HEK293 (cell line): ENCODE measurements around the gene SAMD11.

Source experiments
- EGR2 ChIP-seq: fragments of 450-650 bp; formaldehyde crosslinking; IDR thresholded peaks from 2 replicates; pipeline ENCODE4 v1.5.1; 2016; ENCODE audit warnings: low read depth, missing biosample characterization, missing genetic modification characterization
- FEZF1 ChIP-seq: fragments of 450-650 bp; formaldehyde crosslinking; IDR thresholded peaks from 2 replicates; pipeline ENCODE4 v1.5.1; 2016; ENCODE audit warnings: missing biosample characterization, missing genetic modification characterization
- KLF10 ChIP-seq: fragments of 450-650 bp; IDR thresholded peaks from 2 replicates; pipeline ENCODE4 v1.5.1; 2018; ENCODE audit warnings: missing biosample characterization, mild to moderate bottlenecking, missing genetic modification characterization
- KLF8 ChIP-seq: fragments of 450-650 bp; formaldehyde crosslinking; IDR thresholded peaks from 2 replicates; pipeline ENCODE4 v1.5.1; 2016; ENCODE audit warnings: missing biosample characterization, missing genetic modification characterization
- MYNN ChIP-seq: fragments of 450-650 bp; formaldehyde crosslinking; IDR thresholded peaks from 2 replicates; pipeline ENCODE4 v1.5.1; 2016; ENCODE audit warnings: missing biosample characterization, missing genetic modification characterization, borderline replicate concordance
- OSR2 ChIP-seq: fragments of 450-650 bp; formaldehyde crosslinking; IDR thresholded peaks from 2 replicates; pipeline ENCODE4 v1.5.1; 2016; ENCODE audit warnings: missing biosample characterization, missing genetic modification characterization
- PRDM4 ChIP-seq: fragments of 450-650 bp; formaldehyde crosslinking; IDR thresholded peaks from 2 replicates; pipeline ENCODE4 v1.5.1; 2017; ENCODE audit warnings: missing biosample characterization, missing genetic modification characterization
- SALL2 ChIP-seq: fragments of 450-650 bp; formaldehyde crosslinking; IDR thresholded peaks from 2 replicates; pipeline ENCODE4 v1.5.0; 2017; ENCODE audit warnings: missing biosample characterization, mild to moderate bottlenecking, missing genetic modification characterization, borderline replicate concordance
- YY2 ChIP-seq: fragments of 450-650 bp; formaldehyde crosslinking; IDR thresholded peaks from 2 replicates; pipeline ENCODE4 v1.5.1; 2016; ENCODE audit warnings: missing biosample characterization, missing genetic modification characterization
- ZFP37 ChIP-seq: fragments of 450-650 bp; formaldehyde crosslinking; IDR thresholded peaks from 2 replicates; pipeline ENCODE4 v1.5.1; 2016; ENCODE audit warnings: missing biosample characterization, missing genetic modification characterization
- ZNF114 ChIP-seq: fragments of 450-650 bp; formaldehyde crosslinking; IDR thresholded peaks from 2 replicates; pipeline ENCODE4 v1.5.0; 2017; ENCODE audit warnings: missing biosample characterization, missing genetic modification characterization
- ZNF148 ChIP-seq: fragments of 450-650 bp; formaldehyde crosslinking; IDR thresholded peaks from 2 replicates; pipeline ENCODE4 v1.5.0; 2017; ENCODE audit warnings: missing biosample characterization, missing genetic modification characterization, borderline replicate concordance
- ZNF302 ChIP-seq: fragments of 450-650 bp; formaldehyde crosslinking; IDR thresholded peaks from 2 replicates; pipeline ENCODE4 v1.5.1; 2016; ENCODE audit warnings: missing biosample characterization, missing genetic modification characterization, low read depth
- ZNF394 ChIP-seq: fragments of 450-650 bp; formaldehyde crosslinking; IDR thresholded peaks from 2 replicates; pipeline ENCODE4 v1.5.1; 2016; ENCODE audit warnings: missing biosample characterization, missing genetic modification characterization, mild to moderate bottlenecking, moderate library complexity, borderline replicate concordance
- ZNF426 ChIP-seq: fragments of 450-650 bp; formaldehyde crosslinking; IDR thresholded peaks from 2 replicates; pipeline ENCODE4 v1.5.1; 2017; ENCODE audit warnings: missing biosample characterization, missing genetic modification characterization, mild to moderate bottlenecking, inconsistent platforms, moderate library complexity
- ZNF501 ChIP-seq: fragments of 450-650 bp; formaldehyde crosslinking; IDR thresholded peaks from 2 replicates; pipeline ENCODE4 v1.5.1; 2016; ENCODE audit warnings: missing biosample characterization, missing genetic modification characterization
- ZNF530 ChIP-seq: fragments of 450-650 bp; formaldehyde crosslinking; IDR thresholded peaks from 2 replicates; pipeline ENCODE4 v1.5.1; 2016; ENCODE audit warnings: low read depth, missing biosample characterization, missing genetic modification characterization
- ZNF560 ChIP-seq: fragments of 450-650 bp; formaldehyde crosslinking; IDR thresholded peaks from 2 replicates; pipeline ENCODE4 v1.5.1; 2017; ENCODE audit warnings: missing biosample characterization, missing genetic modification characterization, borderline replicate concordance
- ZNF580 ChIP-seq: fragments of 450-650 bp; formaldehyde crosslinking; IDR thresholded peaks from 2 replicates; pipeline ENCODE4 v1.5.1; 2016; ENCODE audit warnings: missing biosample characterization, missing genetic modification characterization
- ZNF785 ChIP-seq: fragments of 450-650 bp; formaldehyde crosslinking; IDR thresholded peaks from 2 replicates; pipeline ENCODE4 v1.5.1; 2016; ENCODE audit warnings: missing biosample characterization, missing genetic modification characterization
- ZNF791 ChIP-seq: fragments of 450-650 bp; formaldehyde crosslinking; IDR thresholded peaks from 2 replicates; pipeline ENCODE4 v1.5.1; 2016; ENCODE audit warnings: missing biosample characterization, missing genetic modification characterization
- ZSCAN23 ChIP-seq: fragments of 450-650 bp; formaldehyde crosslinking; IDR thresholded peaks from 2 replicates; pipeline ENCODE4 v1.5.1; 2016; ENCODE audit warnings: missing biosample characterization, missing genetic modification characterization
- TF ChIP-seq, protein P1 (sequence below): fragments of 450-650 bp; IDR thresholded peaks from 2 replicates; pipeline ENCODE4 v1.5.1; 2018; ENCODE audit warnings: missing biosample characterization, mild to moderate bottlenecking, missing genetic modification characterization
- TF ChIP-seq, protein P2 (sequence below): fragments of 450-650 bp; formaldehyde crosslinking; IDR thresholded peaks from 2 replicates; pipeline ENCODE4 v1.5.1; 2017; ENCODE audit warnings: missing biosample characterization, missing genetic modification characterization
- TF ChIP-seq, protein P3 (sequence below): fragments of 450-650 bp; formaldehyde crosslinking; IDR thresholded peaks from 2 replicates; pipeline ENCODE4 v1.5.1; 2016; ENCODE audit warnings: missing biosample characterization, missing genetic modification characterization, borderline replicate concordance
- TF ChIP-seq, protein P4 (sequence below): fragments of 450-650 bp; formaldehyde crosslinking; IDR thresholded peaks from 2 replicates; pipeline ENCODE4 v1.5.1; 2016; ENCODE audit warnings: missing biosample characterization, missing genetic modification characterization

SAMD11 gene

GRCh38 chr1:935751-936231 is 12.1 kb downstream of the SAMD11 start (continued):
- TF ChIP-seq ZNF501 (tag by site-specific recombination) (peak; percentile 31; the same call in 1 of the 2 replicates), MYNN (no peak), KLF8 (tag by site-specific recombination) (peak; percentile 72), ZNF148 (tag by site-specific recombination) (no peak), ZNF791 (tag by site-specific recombination) (no peak), PRDM4 (tag by site-specific recombination) (peak; percentile 76), ZNF302 (no peak), ZNF394 (tag by site-specific recombination) (peak; percentile 70), ZNF426 (tag by site-specific recombination) (no peak), ZNF114 (tag by site-specific recombination) (no peak), ZNF580 (tag by site-specific recombination) (no peak), ZNF560 (tag by site-specific recombination) (no peak), EGR2 (peak; percentile 54; the same call in 1 of the 2 replicates), OSR2 (tag by site-specific recombination) (peak; percentile 99), ZFP37 (tag by site-specific recombination) (no peak), ZNF530 (no peak), KLF10 (peak; percentile 77; the same call in 1 of the 2 replicates), FEZF1 (tag by site-specific recombination) (peak; percentile 55; the same call in 1 of the 2 replicates), SALL2 (tag by site-specific recombination) (no peak), YY2 (tag by site-specific recombination) (no peak), ZSCAN23 (0 out of 2 replicates have a peak, but pooled peaks have one; percentile 16), ZNF785 (no peak)
- TF ChIP-seq, protein P1, sequence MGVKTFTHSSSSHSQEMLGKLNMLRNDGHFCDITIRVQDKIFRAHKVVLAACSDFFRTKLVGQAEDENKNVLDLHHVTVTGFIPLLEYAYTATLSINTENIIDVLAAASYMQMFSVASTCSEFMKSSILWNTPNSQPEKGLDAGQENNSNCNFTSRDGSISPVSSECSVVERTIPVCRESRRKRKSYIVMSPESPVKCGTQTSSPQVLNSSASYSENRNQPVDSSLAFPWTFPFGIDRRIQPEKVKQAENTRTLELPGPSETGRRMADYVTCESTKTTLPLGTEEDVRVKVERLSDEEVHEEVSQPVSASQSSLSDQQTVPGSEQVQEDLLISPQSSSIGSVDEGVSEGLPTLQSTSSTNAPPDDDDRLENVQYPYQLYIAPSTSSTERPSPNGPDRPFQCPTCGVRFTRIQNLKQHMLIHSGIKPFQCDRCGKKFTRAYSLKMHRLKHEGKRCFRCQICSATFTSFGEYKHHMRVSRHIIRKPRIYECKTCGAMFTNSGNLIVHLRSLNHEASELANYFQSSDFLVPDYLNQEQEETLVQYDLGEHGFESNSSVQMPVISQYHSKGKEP (tag by site-specific recombination), result peak; percentile 88
- TF ChIP-seq, protein P2, sequence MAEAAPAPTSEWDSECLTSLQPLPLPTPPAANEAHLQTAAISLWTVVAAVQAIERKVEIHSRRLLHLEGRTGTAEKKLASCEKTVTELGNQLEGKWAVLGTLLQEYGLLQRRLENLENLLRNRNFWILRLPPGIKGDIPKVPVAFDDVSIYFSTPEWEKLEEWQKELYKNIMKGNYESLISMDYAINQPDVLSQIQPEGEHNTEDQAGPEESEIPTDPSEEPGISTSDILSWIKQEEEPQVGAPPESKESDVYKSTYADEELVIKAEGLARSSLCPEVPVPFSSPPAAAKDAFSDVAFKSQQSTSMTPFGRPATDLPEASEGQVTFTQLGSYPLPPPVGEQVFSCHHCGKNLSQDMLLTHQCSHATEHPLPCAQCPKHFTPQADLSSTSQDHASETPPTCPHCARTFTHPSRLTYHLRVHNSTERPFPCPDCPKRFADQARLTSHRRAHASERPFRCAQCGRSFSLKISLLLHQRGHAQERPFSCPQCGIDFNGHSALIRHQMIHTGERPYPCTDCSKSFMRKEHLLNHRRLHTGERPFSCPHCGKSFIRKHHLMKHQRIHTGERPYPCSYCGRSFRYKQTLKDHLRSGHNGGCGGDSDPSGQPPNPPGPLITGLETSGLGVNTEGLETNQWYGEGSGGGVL (tag by site-specific recombination), result peak; percentile 79
- TF ChIP-seq, protein P3, sequence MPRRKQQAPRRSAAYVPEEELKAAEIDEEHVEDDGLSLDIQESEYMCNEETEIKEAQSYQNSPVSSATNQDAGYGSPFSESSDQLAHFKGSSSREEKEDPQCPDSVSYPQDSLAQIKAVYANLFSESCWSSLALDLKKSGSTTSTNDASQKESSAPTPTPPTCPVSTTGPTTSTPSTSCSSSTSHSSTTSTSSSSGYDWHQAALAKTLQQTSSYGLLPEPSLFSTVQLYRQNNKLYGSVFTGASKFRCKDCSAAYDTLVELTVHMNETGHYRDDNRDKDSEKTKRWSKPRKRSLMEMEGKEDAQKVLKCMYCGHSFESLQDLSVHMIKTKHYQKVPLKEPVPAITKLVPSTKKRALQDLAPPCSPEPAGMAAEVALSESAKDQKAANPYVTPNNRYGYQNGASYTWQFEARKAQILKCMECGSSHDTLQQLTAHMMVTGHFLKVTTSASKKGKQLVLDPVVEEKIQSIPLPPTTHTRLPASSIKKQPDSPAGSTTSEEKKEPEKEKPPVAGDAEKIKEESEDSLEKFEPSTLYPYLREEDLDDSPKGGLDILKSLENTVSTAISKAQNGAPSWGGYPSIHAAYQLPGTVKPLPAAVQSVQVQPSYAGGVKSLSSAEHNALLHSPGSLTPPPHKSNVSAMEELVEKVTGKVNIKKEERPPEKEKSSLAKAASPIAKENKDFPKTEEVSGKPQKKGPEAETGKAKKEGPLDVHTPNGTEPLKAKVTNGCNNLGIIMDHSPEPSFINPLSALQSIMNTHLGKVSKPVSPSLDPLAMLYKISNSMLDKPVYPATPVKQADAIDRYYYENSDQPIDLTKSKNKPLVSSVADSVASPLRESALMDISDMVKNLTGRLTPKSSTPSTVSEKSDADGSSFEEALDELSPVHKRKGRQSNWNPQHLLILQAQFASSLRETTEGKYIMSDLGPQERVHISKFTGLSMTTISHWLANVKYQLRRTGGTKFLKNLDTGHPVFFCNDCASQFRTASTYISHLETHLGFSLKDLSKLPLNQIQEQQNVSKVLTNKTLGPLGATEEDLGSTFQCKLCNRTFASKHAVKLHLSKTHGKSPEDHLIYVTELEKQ (tag by site-specific recombination), result 0 out of 2 replicates have a peak, but pooled peaks have one; percentile 17
- TF ChIP-seq, protein P4, sequence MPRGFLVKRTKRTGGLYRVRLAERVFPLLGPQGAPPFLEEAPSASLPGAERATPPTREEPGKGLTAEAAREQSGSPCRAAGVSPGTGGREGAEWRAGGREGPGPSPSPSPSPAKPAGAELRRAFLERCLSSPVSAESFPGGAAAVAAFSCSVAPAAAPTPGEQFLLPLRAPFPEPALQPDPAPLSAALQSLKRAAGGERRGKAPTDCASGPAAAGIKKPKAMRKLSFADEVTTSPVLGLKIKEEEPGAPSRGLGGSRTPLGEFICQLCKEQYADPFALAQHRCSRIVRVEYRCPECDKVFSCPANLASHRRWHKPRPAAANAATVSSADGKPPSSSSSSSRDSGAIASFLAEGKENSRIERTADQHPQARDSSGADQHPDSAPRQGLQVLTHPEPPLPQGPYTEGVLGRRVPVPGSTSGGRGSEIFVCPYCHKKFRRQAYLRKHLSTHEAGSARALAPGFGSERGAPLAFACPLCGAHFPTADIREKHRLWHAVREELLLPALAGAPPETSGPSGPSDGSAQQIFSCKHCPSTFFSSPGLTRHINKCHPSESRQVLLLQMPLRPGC (tag by site-specific recombination), result peak; percentile 49
